WERI-Rb-1 (cell line): ENCODE results near the gene FHAD1.

Experiments
- DNase-seq: peaks from one replicate; pipeline ENCODE4 v3.0.0-alpha.2; 2020
- H3K27ac ChIP-seq: fragments of 250-450 bp; sonication (Bioruptor Pico); 2 replicates; pipeline ENCODE4 v1.5.1; 2020; ENCODE audit warnings: mild to moderate bottlenecking, moderate library complexity
- H3K27me3 ChIP-seq: fragments of 250-450 bp; sonication (Bioruptor Pico); 2 replicates; pipeline ENCODE4 v1.5.1; 2021; ENCODE audit warnings: mild to moderate bottlenecking, low read depth, moderate library complexity; ENCODE audit not compliant: insufficient read depth, severe bottlenecking
- H3K36me3 ChIP-seq: fragments of 250-450 bp; sonication (Bioruptor Pico); 2 replicates; pipeline ENCODE4 v1.5.1; 2020; ENCODE audit warnings: mild to moderate bottlenecking, moderate library complexity
- H3K4me3 ChIP-seq: 2 replicates; pipeline ENCODE4 v1.5.1; 2011; ENCODE audit warnings: low read depth, mild to moderate bottlenecking, control low read depth, low read length
- H3K9me3 ChIP-seq: fragments of 250-450 bp; sonication (Bioruptor Pico); 2 replicates; pipeline ENCODE4 v1.5.1; 2021; ENCODE audit warnings: mild to moderate bottlenecking, moderate library complexity; ENCODE audit not compliant: severe bottlenecking
- TF ChIP-seq, protein P1 (sequence below): IDR thresholded peaks from 2 replicates; pipeline ENCODE4 v1.5.1; 2011; ENCODE audit warnings: low read depth, mild to moderate bottlenecking, control low read depth, inconsistent platforms, low read length

Gene FHAD1

DNA sequence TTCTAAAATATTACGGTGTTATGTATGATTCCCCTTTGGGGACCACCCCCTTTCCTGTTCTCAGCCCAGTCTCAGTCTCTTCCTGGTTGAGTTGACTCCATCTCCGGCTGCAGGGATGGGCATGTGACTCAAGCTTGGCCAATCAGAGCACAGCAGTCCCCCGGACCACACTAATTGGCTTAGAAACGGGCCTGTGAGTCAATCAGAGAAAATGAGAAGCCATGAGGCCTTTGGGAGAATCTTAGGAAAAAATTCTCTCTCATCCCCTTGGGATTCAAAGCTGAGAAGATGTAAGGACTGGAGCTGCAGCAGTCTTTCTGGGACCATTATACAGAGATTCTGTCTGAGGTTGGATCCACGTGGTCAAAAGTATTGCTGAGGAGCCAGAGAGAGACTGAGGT lies 10.7 kb upstream of the FHAD1 start:
- Histone ChIP-seq H3K36me3 (no peaks in the 10 kb centered on the region), H3K9me3 (no peaks in the 10 kb centered on the region), H3K27me3 (no peaks in the 10 kb centered on the region), H3K4me3 (no peak overlapping the region), H3K27ac (no peak overlapping the region)
- DNase-seq: no peak
- TF ChIP-seq, protein P1, sequence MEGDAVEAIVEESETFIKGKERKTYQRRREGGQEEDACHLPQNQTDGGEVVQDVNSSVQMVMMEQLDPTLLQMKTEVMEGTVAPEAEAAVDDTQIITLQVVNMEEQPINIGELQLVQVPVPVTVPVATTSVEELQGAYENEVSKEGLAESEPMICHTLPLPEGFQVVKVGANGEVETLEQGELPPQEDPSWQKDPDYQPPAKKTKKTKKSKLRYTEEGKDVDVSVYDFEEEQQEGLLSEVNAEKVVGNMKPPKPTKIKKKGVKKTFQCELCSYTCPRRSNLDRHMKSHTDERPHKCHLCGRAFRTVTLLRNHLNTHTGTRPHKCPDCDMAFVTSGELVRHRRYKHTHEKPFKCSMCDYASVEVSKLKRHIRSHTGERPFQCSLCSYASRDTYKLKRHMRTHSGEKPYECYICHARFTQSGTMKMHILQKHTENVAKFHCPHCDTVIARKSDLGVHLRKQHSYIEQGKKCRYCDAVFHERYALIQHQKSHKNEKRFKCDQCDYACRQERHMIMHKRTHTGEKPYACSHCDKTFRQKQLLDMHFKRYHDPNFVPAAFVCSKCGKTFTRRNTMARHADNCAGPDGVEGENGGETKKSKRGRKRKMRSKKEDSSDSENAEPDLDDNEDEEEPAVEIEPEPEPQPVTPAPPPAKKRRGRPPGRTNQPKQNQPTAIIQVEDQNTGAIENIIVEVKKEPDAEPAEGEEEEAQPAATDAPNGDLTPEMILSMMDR: no peak

DNA sequence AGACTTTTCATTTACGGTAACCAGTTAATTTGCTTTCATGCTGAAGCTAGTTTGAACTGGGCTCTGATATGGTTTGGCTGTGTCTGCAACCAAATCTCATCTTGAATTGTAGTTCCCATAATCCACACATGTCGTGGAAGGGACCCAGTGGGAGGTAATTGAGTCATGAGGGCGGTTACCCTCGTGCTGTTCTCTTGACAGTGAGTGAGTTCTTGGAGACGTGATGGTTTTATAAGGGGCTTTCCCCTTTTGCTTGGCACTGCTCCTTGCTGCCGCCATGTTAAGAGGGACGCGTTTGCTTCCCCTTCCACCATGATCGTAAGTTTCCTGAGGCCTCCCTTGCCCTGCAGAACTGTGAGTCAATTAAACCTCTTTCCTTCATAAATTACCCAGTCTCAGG lies 10.3 kb upstream of the FHAD1 start:
- TF ChIP-seq, protein P1: no peak

DNA sequence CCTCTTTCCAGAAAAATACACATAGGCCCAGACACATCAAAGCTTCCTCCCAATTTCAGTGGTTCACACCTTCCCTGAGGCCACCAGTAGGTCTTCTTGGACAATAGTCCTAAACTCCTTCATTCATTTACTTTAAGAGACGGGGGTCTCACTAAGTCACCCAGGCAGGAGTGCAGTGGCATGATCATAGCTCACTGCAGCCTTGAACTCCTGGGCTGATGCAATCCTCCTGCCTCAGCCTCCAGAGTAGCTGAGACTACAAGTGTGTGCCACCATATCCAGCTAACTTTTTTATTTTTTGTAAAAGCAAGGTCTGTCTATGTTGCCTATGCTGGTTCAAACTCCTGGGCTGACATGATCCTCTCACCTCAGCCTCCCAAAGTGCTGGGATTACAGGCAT lies 8.2 kb upstream of the FHAD1 start:
- Histone ChIP-seq H3K27ac (no peak overlapping the region), H3K36me3 (no peaks in the 10 kb centered on the region), H3K9me3 (no peaks in the 10 kb centered on the region), H3K4me3 (no peak overlapping the region), H3K27me3 (no peaks in the 10 kb centered on the region)
- no peak for DNase-seq
- TF ChIP-seq, protein P1: no peak

More for the DNA sequence above, 10.3 kb upstream of the FHAD1 start:
- no peak for DNase-seq
- no peaks in the 10 kb centered on the region for H3K9me3 ChIP-seq
- H3K27ac ChIP-seq: no peak overlapping the region
- no peak overlapping the region for H3K4me3 ChIP-seq
- no peaks in the 10 kb centered on the region for H3K27me3 ChIP-seq
- H3K36me3 ChIP-seq: no peaks in the 10 kb centered on the region

DNA sequence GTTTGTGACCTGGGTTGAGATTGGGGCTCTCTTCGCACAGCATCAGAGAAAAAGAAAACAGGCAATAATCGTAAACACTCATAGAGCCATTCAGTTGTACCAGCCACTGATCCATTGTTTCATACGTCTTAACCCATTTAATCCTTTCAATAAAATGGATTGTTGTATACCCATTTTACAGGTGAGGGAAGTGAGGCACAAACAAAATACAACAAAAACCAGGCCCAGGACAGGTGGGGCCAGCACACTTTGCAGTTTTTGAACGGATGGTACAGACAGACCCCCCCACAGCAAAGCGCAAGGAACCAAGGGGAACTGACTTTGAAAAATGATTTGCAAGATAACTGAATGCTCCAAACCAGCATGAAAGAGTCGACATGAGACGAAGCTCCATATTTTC lies 4.3 kb upstream of the FHAD1 start:
- H3K27ac ChIP-seq: no peak overlapping the region
- H3K27me3 ChIP-seq: peaks cover 4% of the 10 kb centered on the region
- no peak for DNase-seq
- H3K9me3 ChIP-seq: no peaks in the 10 kb centered on the region
- TF ChIP-seq, protein P1: no peak
- no peaks in the 10 kb centered on the region for H3K36me3 ChIP-seq
- no peak overlapping the region for H3K4me3 ChIP-seq

DNA sequence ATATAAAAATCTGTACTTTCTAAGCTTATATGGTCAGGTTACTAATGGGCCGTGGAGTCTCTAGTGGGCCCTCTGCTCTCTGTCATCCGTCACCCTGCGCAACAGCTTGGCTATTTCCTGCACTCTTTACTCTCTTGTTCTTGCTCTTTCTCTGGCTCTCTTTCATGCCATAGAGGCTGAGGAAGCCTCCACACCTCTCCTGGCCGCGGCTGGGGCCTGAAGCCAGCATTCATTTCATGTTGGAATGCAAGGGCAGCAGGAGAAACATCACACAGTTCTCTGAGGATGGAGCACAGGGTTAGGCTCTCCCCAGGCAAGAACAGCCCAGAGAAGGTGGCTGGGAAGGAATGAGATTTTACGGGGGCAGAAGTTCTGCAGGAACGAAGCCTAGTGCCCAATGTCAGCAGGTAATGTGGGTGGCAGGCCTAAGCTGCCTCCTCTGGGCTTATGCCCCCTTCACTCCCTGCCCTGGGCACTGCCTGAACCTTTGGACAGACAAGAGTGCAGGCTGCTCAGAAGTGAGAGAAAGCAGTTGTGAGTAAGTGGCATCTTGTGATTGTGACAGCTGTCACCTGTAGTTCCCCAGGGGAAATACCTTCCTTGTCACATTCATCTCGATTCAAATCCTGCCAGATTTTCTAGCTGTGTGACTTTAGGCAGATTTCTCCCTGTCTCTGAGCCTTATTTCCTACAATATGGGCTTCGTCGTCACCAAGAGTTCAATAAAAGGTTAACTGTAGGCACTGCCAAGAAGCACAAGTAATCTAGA lies 3.6 kb upstream of the FHAD1 start:
- TF ChIP-seq, protein P1: no peak
- no peak for DNase-seq
- Histone ChIP-seq H3K4me3 (no peak overlapping the region), H3K36me3 (no peaks in the 10 kb centered on the region), H3K9me3 (no peaks in the 10 kb centered on the region), H3K27ac (no peak overlapping the region), H3K27me3 (peaks cover 4% of the 10 kb centered on the region)

DNA sequence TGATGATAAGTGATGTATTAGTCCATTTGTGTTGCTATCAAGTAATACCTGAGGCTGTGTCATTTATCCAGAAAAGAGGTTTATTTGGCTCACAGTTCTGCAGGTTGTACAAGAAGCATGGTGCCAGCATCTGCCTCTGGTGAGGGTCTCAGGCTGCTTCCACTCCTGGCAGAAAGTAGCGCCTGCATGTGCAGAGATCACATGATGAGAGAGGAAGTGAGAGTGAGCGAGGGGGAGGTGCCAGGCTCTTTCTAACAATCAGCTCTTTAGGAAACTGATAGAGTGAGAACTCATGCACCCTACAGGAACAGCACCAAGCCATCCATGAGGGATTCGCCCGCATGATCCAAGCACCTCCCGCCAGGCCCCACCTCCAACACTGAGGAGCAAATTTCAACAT lies 2.2 kb upstream of the FHAD1 start:
- TF ChIP-seq, protein P1: no peak
- Histone ChIP-seq H3K27me3 (peaks cover 4% of the 10 kb centered on the region), H3K4me3 (no peak overlapping the region), H3K27ac (no peak overlapping the region), H3K36me3 (no peaks in the 10 kb centered on the region), H3K9me3 (no peaks in the 10 kb centered on the region)
- no peak for DNase-seq
